ENCODE data around the gene TIAM2. TPM values are rescaled to one million over a fixed set of nuclear protein-coding genes. Genes with fewer than 3 reads are reported as not detected.

The TIAM2 gene
- total RNA-seq, 4 donors from 2014 or later: 4.8 to 11.4 (median 6.7) TPM

DNA sequence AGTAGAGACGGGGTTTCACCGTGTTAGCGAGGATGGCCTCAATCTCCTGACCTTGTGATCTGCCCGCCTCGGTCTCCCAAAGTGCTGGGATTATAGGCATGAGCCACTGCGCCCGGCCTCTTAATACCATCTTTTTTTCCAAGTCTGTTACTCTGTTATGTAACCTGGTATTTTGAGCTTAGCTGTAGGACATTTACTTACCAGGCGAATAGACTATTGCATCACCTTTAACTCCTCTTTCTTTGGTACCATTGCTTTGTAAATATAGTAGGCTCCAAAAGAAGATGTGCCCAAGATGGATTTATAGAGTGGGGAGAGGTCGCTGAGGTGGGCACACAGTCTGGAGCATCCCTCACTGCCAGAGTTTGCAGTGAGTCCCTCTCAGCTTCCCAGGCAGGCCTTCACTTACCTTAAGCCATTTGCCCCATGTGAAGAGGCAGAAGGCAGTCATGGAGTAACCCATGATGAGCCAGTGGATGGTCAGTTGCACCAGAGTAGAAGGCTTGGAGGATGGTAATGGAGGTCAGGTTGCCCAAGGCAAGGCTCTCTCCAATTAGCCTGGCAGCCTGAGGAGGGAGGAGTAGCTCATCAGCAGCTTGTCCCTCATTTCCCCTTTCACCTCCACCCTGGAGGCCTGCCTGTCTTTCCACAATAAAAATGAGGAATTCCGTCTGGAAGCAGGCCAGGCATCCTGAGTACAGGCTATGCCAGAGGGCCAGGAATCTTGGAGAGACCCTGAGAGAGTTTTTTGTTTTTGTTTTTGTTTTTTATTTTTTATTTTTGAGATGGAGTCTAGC lies 9.7 kb downstream of the TIAM2 start:
- no peak overlapping the region for H3K27ac ChIP-seq
- TF ChIP-seq POLR2AphosphoS5 (IDR thresholded peaks at IDR 0.05) (no peak), POLR2A (IDR thresholded peaks at IDR 0.05) (no peak), EP300 (IDR thresholded peaks at IDR 0.05) (no peak), CTCF (IDR thresholded peaks at IDR 0.05) (no peak)
- H3K4me1 ChIP-seq: no peaks in the 10 kb centered on the region
- H3K9me3 ChIP-seq: no peaks in the 10 kb centered on the region
- H3K4me3 ChIP-seq: no peak overlapping the region
- WGBS: 96% methylated on average over 10 of the region's 10 CpGs
- H3K36me3 ChIP-seq: no peaks in the 10 kb centered on the region
- DNase-seq (ENCODE audit: low spot score in 2 of 2): no peak
- no peaks in the 10 kb centered on the region for H3K27me3 ChIP-seq

GRCh38 chr6:155008625-155009024 lies 13.5 kb downstream of the TIAM2 start:
- no peaks in the 10 kb centered on the region for H3K36me3 ChIP-seq
- H3K27me3 ChIP-seq: no peaks in the 10 kb centered on the region
- H3K9me3 ChIP-seq: no peaks in the 10 kb centered on the region
- WGBS: 88% methylated on average over 3 of the region's 3 CpGs
- TF ChIP-seq CTCF (IDR thresholded peaks at IDR 0.05) (no peak), EP300 (IDR thresholded peaks at IDR 0.05) (no peak), POLR2AphosphoS5 (IDR thresholded peaks at IDR 0.05) (no peak), POLR2A (IDR thresholded peaks at IDR 0.05) (no peak)
- no peak overlapping the region for H3K27ac ChIP-seq
- no peak overlapping the region for H3K4me3 ChIP-seq
- no peak for DNase-seq (ENCODE audit: low spot score in 2 of 2)
- H3K4me1 ChIP-seq: no peaks in the 10 kb centered on the region

DNA sequence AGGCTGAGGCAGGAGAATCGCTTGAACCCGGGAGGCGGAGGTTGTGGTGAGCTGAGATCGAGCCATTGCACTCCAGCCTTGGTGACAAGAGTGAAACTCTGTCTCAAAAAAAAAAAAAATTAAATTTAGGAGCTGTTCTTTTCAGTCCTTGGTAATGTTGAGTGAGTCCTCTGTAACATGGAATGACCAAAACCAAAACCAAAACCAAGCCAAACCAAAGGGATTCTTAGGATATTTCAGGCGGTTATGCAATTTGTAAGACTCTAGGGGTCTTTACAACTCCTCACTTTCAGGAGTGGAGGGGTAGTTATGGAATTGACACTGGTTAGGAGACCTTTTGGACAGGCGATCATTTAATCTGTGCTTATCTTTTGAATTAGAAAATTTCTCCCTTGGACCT lies 15.8 kb downstream of the TIAM2 start:
- 91% methylated on average over 6 of the region's 6 CpGs for WGBS
- no peak overlapping the region for H3K27ac ChIP-seq

DNA sequence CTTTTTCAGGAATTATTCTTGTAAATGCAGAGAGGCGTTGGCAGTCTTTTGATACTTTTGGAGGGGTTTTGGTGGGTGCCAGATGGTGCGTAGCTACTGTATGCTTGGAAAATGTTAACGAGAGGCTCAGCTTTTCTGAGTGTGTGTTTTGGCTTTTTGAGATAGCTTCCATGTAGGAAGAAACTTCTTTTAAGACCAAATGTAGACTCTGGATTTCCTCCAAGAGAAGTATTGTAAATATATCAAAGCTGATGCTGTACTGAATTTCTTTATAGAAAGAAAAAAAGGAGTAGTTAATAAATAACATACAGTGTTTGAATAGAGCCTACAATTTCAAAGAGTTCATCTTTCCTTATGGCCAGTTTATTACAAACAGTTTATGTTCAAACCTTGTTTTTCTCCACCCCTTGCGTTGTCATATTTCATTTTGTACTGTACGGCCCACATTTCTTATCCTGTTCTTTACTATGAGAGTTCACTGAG lies 16.7 kb downstream of the TIAM2 start:
- H3K4me1 ChIP-seq: no peaks in the 10 kb centered on the region
- no peaks in the 10 kb centered on the region for H3K36me3 ChIP-seq
- H3K4me3 ChIP-seq: no peak overlapping the region
- no peak for TF ChIP-seq EP300 (IDR thresholded peaks at IDR 0.05)
- TF ChIP-seq POLR2A (IDR thresholded peaks at IDR 0.05): no peak
- TF ChIP-seq POLR2AphosphoS5 (IDR thresholded peaks at IDR 0.05): no peak
- no peak overlapping the region for H3K27ac ChIP-seq
- no peaks in the 10 kb centered on the region for H3K27me3 ChIP-seq
- 86% methylated on average over 5 of the region's 5 CpGs for WGBS
- no peaks in the 10 kb centered on the region for H3K9me3 ChIP-seq
- DNase-seq (ENCODE audit: low spot score in 2 of 2): no peak

More for the DNA sequence above, 15.8 kb downstream of the TIAM2 start:
- no peak for DNase-seq (ENCODE audit: low spot score in 2 of 2)
- H3K27me3 ChIP-seq: no peaks in the 10 kb centered on the region
- H3K36me3 ChIP-seq: no peaks in the 10 kb centered on the region
- H3K9me3 ChIP-seq: no peaks in the 10 kb centered on the region
- H3K4me3 ChIP-seq: no peak overlapping the region
- TF ChIP-seq POLR2AphosphoS5 (IDR thresholded peaks at IDR 0.05) (no peak), POLR2A (IDR thresholded peaks at IDR 0.05) (no peak), CTCF (IDR thresholded peaks at IDR 0.05) (no peak), EP300 (IDR thresholded peaks at IDR 0.05) (no peak)
- no peaks in the 10 kb centered on the region for H3K4me1 ChIP-seq

- Histone ChIP-seq H3K4me1 (no peaks in the 10 kb centered on the region), H3K27ac (no peak overlapping the region), H3K4me3 (no peak overlapping the region), H3K36me3 (no peaks in the 10 kb centered on the region), H3K9me3 (no peaks in the 10 kb centered on the region), H3K27me3 (no peaks in the 10 kb centered on the region)
- TF ChIP-seq POLR2A (IDR thresholded peaks at IDR 0.05) (no peak), POLR2AphosphoS5 (IDR thresholded peaks at IDR 0.05) (no peak), EP300 (IDR thresholded peaks at IDR 0.05) (no peak), CTCF (IDR thresholded peaks at IDR 0.05) (no peak)
- DNase-seq (ENCODE audit: low spot score in 2 of 2): no peak
- WGBS: 64% methylated on average over 4 of the region's 4 CpGs
Measured at GRCh38 chr6:155013457-155013876, 18.4 kb downstream of the TIAM2 start.
